ENCODE measurements around the gene BEAN1. TPM values are rescaled to one million over a fixed set of nuclear protein-coding genes. Genes with fewer than 3 reads are reported as not detected.
"Not testable (repeated sequence)": the region's sequence is repeated elsewhere in the genome, so short reads cannot be mapped to it uniquely, and the experiment has no call there.

Gene BEAN1
- total RNA-seq, 1 donor from 2014 or later = 0.34 TPM

DNA sequence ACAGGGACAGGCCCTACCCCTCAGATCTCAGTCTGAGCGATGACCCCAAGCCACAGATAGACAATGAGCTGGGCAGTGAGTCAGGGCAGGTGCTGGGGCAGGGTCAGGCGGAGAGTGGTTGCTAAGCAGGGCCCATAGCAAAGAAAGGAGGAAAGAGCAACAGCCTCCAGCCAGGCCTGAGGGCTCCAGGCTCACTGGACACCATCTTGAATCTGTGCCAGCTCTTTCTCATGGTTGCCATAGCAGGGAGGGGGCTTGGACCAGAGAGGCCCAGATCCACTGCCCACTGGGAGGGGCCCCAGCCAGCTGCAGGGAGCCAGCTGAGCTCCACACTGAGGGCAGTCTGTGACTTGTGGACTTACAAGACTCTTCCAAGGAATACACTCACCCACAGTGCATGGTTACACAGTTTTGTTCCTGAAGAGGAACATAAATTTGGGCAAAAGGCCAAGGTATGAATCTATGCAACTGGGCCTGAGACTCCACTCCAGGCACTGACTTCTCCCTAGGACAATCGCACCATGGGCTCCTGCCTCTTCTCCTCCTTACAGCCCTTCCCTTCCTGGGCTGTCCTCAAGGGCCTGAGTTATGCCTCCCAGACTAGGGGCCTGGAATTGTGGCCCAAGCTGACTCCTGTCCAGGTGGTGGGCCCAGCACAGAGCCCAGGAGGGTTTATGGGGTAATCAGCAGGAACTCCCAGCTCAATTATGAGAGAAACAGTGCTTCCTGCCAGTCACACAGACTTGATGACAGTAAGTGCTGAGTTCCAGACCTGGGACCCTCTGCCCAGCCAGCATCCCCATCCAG lies 59.9 kb downstream of the BEAN1 start:
- DNase-seq = peak; percentile 78

DNA sequence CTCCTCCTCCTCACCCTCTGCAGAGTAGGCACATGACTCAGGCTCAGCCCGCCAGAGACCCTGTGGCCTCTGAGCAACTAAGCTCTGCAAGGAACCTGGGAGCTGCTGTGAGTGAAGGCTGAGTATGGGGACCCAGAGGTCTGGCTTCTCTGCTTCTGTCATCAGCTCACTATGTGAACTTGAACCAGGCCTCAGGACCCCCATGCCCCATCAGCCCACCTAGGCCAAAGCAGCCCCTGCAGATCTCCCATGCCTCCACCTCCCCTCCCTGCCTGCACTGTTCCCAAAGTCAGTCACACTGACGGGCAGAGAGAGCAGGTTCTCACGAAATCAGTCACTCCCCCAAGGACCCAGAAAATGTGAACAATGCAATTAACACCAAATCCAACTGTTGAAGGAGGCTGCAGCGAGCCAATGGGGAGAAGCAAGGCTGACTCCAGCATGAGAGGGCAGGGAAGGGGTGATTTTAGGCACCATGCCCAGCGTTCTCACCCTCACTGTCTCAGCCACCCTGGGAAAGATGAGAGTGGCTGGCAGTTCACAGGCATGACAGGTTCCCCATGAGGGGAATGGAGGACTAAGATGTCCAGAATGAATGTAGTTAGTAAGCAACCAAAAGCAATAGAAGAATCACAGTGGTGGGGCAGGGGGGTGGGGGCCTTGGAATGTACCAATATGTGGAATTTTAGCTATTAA lies 60.6 kb downstream of the BEAN1 start:
- DNase-seq = no peak

DNA sequence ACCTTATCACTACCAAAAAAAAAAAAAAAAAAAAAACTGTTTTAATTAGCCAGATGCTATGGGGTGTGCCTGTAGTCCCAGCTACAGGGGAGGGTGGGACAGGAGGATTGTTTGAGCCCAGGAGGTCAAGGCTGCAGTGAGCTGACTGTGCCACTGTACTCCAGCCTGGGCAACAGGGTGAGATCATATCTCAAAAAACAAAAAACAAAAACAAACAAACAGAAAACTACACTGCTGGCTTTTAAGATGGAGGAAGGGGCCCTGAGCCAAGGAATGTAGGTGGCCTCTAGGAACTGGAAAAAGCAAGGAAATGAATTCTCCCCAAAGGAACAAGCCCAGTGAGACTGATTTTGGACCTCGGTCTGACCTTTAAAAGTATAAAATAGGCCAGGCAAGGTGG lies 61.4 kb downstream of the BEAN1 start:
- no peak for DNase-seq

DNA sequence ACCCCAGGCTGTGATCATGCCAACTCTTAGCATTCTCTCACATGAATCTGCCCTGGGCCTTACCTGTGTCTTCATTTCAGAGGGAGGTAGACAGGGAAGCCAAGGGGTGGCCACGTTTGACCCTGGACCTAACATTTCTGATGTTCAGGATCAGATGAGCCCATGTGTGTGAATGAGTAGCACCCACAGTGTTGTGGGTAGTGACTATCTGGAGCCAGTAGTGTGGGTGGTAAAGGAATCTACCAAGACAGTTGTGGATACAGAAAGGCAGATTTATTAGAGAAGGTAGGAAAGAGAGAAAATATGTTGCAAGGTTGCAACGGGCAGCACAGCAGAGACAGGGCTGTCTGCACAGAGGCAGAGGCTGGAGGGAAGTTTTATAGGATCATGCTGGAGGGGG lies 62.3 kb downstream of the BEAN1 start:
- DNase-seq = no peak

DNA sequence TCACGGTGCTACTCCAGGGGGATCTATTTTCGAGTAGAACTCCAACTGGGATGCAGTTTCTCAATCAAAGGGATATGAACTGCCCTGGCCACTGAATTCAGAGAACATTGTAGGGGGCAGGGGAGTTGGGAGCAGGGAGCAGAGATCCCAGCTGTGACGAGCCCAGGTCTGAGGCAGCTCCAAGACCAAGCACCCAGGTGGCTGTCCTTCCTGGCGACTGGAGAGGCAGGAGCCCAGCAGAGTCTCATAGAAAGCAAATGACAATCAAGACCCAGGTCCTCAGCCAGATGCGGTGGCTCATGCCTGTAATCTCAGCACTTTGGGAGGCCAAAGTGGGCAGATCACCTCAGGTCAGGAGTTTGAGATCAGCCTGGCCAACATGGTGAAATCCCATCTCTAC lies 62.7 kb downstream of the BEAN1 start:
- no peak for DNase-seq

DNA sequence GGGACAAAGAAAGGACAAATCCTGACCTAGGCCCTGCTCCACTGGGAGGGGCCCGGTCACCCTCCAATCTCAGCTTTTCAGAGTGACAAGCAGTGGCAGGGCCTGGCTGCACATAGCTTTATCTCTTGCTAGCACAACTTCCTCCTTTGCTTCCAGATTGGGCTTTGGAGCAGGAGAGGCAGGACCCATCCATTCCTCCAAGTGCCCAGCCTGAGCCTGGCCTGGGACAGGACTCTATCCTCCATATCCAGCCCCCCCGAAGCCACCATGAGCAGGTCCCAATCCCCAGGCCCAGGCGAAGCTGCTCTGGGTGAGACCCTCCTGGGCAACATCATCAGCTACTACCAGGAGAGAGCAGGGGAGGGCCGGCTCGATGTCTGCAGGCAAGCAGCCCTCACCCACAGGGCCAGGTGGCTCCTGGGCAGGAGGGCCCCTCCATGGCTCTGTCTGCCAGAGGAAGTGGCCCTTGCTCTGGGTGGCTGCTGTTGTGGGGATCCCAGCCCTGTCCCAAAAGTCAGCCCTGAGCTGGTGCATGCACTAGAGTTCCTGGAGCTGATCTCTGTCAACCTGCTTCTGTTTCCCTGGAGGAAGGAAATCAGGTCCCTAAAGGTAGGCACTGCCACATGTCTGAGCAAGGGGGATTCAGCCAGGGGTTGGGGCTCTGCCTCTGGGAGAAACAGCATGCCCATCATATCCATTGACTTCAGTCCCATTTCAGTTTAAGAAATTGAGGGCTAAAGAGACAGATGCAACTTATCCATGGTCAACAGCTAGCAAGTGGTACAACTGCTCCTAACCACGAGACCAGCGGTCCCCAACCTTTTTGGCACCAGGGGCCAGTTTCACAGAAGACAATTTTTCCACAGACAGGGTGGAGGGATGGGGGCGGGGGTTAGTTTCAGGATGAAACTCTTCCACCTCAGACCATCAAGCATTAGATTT lies 64.0 kb downstream of the BEAN1 start:
- DNase-seq = no peak

DNA sequence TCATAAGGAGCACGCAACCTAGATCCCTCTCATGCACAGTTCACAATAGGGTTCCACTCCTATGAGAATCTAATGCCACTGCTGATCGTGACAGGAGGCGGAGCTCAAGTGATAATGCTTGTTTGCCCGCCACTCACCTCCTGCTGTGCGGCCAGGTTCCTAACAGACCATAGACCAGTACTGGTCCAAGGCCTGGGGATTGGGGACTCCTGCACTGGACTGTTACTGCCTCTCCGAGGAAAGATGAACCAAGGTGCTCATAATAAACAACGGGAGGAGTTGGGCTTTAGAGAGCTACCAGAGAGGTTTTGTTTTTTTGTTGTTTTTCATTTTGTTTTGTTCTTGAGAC lies 64.6 kb downstream of the BEAN1 start:
- DNase-seq = no peak

DNA sequence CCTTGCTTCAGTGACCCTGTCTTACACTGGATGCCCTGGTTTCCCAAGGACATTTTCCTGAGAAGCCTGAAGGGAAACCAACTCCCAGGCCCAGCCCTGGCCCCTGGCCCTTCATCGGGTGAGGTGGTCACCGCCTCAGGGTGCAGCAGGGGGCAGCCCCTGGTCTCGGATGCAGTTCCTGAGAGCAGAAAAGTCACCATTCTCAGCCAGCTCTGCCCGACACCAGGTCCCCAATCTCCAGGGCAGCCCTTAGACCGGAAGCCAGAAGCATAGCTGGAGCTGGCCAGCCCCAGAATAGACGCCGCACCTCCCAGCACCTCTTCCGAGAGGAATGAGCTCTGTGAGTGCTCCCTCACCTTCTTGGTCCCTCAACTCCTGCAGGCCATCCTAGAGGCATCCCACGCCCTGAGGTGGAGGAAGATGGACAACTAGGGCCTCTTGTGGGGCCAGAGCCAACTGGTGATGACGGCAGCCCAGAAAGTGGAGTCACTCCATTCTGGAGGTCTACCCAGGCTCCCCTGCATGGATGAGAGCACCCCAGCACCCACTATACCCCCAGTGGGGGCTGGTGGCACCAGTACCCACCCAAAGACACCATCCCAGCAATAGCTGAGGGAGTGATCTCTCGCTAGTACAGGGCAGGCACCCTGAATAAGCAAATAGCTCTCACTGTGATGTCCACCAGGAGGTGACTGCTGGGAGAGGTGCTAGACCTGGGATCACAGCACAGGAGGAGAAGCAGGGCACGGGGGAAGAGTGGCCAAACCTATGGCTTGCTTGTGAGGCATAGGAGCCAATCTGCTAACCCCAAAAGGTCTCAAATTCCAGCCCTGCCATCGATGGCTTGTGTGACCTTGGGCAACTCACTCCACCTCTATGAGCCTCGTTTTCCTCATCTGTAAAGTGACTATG lies 66.7 kb downstream of the BEAN1 start:
- no peak for DNase-seq

DNA sequence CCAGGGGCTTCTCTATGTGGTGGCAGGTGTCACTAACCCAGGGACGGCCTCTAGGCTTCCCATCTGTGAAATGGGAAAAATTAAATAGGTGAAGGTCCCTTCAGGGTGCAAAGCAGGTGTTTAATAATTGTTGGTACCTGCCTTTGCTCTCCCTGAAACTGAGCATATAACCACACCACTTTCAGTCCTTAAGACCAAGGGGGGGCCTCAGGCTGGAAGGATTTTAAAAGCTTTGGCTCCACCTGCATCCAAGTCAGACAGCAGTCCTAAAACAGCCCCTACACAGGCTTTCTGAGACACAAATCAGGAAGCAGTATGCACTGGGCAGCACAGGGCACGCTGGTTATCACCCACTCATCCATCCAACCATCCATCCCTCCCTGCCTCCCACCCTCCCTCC lies 67.8 kb downstream of the BEAN1 start:
- no peak for DNase-seq

DNA sequence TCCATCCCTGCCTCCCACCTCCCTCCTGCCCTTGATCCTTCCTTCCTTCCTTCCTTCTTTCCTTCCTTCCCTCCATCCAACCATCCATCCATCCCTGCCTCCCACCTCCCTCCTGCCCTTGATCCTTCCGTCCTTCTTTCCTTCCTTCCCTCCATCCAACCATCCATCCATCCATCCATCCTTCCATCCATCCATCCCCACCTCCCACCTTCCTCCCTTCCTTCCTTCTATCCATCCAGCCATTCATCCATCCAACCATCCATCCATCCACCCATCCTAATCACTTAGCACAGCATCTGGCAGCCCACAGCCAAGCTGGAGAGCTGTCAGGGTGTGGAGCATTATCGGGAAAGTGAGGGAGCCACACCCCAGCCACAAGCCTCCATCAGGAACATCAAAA lies 68.3 kb downstream of the BEAN1 start:
- no peak for DNase-seq

DNA sequence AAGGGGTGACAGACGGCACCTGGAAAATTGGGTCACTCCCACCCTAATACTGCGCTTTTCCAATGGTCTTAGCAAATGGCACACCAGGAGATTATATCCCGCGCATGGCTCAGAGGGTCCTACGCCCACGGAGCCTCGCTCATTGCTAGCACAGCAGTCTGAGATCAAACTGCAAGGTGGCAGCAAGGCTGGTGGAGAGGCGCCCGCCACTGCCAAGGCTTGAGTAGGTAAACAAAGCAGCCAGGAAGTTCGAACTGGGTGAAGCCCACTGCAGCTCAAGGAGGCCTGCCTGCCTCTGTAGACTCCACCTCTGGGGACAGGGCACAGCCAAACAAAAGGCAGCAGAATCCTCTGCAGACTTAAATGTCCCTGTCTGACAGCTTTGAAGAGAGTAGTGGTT lies 69.1 kb downstream of the BEAN1 start:
- DNase-seq = not testable (repeated sequence)

DNA sequence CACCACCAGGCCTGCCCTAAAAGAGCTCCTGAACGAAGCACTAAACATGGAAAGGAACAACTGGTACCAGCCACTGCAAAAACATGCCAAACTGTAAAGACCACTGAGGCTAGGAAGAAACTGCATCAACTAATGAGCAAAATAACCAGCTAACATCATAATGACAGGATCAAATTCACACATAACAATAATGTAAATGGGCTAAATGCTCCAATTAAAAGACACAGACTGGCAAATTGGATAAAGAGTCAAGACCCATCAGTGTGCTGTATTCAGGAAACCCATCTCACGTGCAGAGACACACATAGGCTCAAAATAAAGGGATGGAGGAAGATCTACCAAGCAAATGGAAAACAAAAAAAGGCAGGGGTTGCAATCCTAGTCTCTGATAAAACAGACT lies 70.8 kb downstream of the BEAN1 start:
- not testable (repeated sequence) for DNase-seq

DNA sequence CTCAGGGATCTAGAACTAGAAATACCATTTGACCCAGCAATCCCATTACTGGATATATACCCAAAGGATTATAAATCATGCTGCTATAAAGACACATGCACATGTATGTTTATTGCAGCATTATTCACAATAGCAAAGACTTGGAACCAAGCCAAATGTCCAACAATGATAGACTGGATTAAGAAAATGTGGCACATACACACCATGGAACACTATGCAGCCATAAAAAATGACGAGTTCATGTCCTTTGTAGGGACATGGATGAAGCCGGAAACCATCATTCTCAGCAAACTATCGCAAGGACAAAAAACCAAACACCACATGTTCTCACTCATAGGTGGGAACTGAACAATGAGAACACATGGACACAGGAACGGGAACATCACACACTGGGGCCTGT lies 74.5 kb downstream of the BEAN1 start:
- not testable (repeated sequence) for DNase-seq

DNA sequence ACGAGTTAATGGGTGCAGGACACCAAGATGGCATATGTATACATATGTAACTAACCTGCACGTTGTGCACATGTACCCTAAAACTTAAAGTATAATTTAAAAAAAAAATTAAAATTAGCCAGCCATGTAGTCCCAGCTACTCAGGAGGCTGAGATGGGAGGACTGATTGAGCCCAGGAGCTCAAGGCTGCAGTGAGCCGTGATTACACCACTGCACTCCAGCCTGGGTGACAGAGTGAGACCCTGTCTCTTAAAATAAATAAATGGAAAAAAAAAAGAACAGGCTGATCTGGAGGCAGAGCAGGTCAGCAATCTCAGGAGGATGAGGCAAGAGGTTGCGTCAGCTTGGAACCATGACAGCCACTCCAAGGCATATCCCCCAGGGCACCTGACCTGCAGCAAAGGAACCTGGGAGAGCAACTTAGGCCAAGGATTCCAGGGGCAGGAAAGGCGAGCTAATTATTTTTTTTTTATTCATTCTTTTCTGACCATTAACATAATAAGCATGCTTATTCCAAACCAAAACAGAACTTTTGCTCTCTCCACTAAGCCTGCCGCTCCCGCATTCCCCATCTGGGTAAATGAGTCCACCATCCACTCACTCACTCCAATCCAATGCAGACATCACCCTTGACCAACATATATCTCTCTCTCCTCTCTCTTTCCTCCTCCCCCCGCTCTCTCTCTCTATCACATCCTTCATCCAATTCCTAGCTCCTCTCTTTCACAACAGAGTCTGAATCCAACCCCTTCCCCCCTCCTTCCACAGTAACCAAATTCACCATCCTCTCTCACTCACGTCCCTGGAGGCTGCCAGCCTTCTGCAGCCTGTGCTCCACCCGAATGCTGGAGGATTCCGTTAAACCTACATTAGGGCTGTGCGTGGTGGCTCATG lies 75.2 kb downstream of the BEAN1 start:
- no peak for DNase-seq

DNA sequence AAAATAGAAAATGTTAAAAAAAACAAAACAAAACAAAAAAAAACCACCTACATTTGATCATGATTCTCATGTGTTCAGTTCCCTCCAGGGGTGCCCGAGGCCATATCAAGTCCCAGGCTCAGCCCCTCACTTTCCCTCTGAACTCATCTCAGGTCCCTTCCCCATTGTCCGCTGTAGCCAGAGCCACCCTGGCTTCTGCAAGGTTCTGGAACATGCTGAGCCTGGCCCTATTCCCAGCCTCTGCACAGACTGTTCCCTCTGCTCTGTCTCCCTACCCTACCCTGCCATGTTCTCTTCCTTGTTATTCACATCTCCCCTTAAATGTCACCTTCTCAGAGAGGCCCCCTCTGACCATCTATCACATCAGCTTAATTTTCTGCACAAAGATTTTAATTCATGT lies 75.9 kb downstream of the BEAN1 start:
- no peak for DNase-seq

DNA sequence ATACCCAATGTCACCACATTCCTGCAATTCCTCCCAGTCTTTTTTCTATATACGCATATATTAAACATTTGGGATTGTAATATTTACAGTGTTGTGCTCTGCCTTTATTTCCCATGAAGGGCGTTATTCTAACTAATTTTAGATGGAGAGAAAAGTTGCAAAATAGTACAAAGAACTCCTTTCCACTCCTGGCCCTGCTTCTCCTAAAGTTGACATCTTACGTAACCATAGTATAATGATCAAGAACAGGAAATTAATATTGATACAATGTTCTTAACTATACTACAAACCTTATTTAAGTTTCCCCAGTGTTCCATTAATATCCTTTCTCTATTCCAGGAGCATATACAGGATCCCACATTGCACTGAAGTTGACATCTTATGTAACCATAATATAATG lies 76.5 kb downstream of the BEAN1 start:
- no peak for DNase-seq

DNA sequence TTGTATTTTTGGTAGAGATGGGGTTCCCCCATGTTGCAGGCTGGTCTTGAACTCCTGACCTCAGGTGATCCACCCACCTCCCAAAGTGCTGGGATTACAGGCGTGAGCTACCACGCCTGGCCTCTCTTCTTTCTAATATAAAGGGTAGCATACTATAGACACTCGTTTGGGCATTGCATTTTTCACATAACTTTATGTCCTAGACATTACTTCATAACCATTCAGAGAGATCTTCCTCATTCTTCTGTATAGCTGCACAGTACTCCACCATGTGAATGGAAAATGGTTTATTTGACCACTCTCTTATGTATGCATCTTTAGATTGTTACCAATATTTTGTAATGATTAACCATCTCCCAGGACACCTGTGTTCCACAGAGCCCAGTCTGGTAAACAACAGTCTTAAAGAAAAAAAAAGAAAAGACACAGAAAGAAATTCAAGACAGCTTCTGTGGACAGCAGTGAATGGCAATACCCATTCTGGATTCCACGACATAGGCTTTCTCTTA lies 80.7 kb downstream of the BEAN1 start:
- no peak for DNase-seq

DNA sequence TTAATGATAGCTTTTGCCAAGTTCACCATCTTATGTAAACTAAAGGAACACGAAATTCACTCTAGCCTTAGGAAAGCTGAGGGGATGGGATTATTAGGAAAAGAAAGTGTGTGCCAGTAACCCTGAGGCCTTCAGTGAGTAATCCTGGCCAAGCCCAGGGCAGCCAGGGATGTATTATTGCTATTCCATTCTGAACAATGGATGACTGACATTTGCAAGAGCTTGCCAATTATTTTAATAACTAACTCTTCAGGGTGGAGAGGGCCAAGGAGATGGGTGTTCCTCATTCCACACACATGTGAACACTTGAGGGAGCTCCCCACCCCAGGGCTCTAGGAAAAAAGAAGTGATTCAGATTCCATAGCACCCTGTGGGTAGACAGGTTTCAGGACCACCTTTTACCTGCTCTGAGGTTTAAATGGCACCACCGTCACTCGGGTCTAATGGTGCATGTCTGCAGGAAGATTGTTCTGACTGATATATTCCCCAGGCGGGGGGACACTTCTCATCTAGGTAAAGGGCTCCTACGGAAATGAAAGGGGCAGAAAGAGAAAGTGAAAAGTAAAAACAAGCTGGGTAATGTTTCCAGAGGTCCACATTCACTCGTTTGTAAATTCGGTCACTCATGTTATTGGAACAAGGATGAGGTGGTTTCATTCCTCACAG lies 81.3 kb downstream of the BEAN1 start:
- peak; percentile 78 for DNase-seq

DNA sequence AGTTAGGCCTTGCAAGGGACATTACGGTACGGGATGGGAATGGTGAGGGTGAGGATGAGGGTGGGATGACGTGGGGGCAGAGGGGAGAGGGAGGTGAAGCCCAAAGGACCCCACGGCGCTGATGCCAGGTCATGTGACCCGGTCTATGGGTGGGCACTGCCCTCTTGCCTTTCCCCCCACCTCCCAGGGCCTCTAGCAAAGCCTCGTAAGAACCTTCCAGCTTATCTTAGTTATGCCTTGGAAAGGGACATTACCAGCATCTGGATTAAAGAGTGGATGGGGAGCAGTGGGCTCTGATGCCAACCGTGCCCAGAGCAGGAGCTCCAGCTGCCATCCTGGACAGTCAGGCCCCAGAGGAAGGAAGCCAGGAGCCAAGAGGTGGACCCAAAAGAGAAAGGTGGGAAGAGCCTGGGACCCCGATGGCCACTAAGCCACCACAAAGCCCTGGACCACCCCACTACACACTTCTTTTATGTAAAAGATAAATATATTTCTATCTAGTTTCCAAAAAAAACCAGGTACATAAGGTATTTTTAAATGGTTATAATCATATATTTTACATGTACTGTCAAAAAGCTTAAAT lies 81.9 kb downstream of the BEAN1 start:
- no peak for DNase-seq

DNA sequence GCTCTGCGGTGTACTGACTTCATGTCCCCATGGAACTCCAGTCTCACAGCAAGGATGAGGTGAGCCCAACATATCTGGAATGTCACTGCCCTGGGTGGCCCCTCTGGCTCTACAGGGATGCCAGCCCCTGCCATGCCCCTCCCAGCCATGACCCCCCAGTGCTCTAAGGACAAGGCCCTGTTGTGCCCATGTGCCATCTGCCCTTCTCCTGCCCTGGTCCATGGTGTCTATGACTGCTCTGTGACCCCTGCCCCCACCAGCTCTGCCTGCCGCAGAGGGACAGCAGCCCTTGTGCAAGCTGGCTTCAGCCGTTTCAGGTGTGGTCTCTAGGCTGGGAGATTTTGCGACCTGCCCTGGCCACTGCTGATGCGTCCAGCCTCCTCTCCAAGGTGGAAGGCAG lies 82.5 kb downstream of the BEAN1 start:
- no peak for DNase-seq

All from dermis blood vessel endothelial cell (primary cell).